Bronchial epithelial cell (primary cell): ENCODE measurements around the gene TOMT. TPM values are rescaled to one million over a fixed set of nuclear protein-coding genes. Genes with fewer than 3 reads are reported as not detected.

Experiments used
- DNase-seq: peaks from one replicate; pipeline ENCODE4 v3.0.0-alpha.2; 2010; ENCODE audit warnings: low read depth
- FAIRE-seq: peaks from 2 replicates; lab custom pipeline; 2011; peaks lifted over from hg19 to GRCh38; lab: Jason Lieb, UNC
- H3K27me3 ChIP-seq: 2 replicates; pipeline ENCODE4 v1.5.1; 2011; ENCODE audit warnings: low read length; ENCODE audit not compliant: control insufficient read depth, insufficient read depth
- H3K36me3 ChIP-seq: 2 replicates; pipeline ENCODE4 v1.5.1; 2011; ENCODE audit warnings: low read length; ENCODE audit not compliant: control insufficient read depth, insufficient read depth
- H3K4me3 ChIP-seq: 2 replicates; pipeline ENCODE4 v1.5.1; 2011; ENCODE audit warnings: mild to moderate bottlenecking, low read depth, low read length, control low read depth
- CTCF ChIP-seq: IDR thresholded peaks from 2 replicates; pipeline ENCODE4 v1.5.1; 2011; ENCODE audit warnings: mild to moderate bottlenecking, moderate library complexity, low read length, control low read depth, inconsistent platforms; ENCODE audit not compliant: insufficient read depth, severe bottlenecking
- total RNA-seq: library from RNA; depleted of rRNA; stranded (reverse); fragments of >200 nt; gene quantifications from 2 replicates; pipeline ENCODE4 v1.2.1, GENCODE V29; 2014

The TOMT gene
- total RNA-seq, 1 donor from 2014 or later, result not detected

- Histone ChIP-seq H3K27me3 (no peaks in the 10 kb centered on the region), H3K36me3 (peaks cover 2% of the 10 kb centered on the region), H3K4me3 (peak overlapping the region; percentile 67)
- TF ChIP-seq CTCF, result no peak
- FAIRE-seq (no peak), DNase-seq (peak; percentile 90)
Measured at GRCh38 chr11:72112978-72113808, 7.5 kb downstream of the TOMT start.

- peak; percentile 89 for DNase-seq
- no peak for FAIRE-seq
- Histone ChIP-seq H3K36me3 (peaks cover 2% of the 10 kb centered on the region), H3K27me3 (no peaks in the 10 kb centered on the region), H3K4me3 (no peak overlapping the region)
- no peak for TF ChIP-seq CTCF
Measured at GRCh38 chr11:72114570-72114969, 8.8 kb downstream of the TOMT start.

- DNase-seq, result no peak
- no peak overlapping the region for H3K4me3 ChIP-seq
- no peaks in the 10 kb centered on the region for H3K27me3 ChIP-seq
- TF ChIP-seq CTCF, result no peak
- FAIRE-seq, result no peak
- H3K36me3 ChIP-seq, result peaks cover 1% of the 10 kb centered on the region
Measured at GRCh38 chr11:72116019-72116755, 10.5 kb downstream of the TOMT start.

GRCh38 chr11:72119198-72119597 lies 13.5 kb downstream of the TOMT start:
- TF ChIP-seq CTCF, result no peak
- Histone ChIP-seq H3K27me3 (no peaks in the 10 kb centered on the region), H3K36me3 (peaks cover 1% of the 10 kb centered on the region), H3K4me3 (no peak overlapping the region)
- FAIRE-seq (no peak), DNase-seq (no peak)

GRCh38 chr11:72120930-72121329 lies 15.2 kb downstream of the TOMT start:
- no peak for TF ChIP-seq CTCF
- FAIRE-seq, result no peak
- no peak for DNase-seq
- peaks cover 1% of the 10 kb centered on the region for H3K36me3 ChIP-seq
- H3K27me3 ChIP-seq, result no peaks in the 10 kb centered on the region
- no peak overlapping the region for H3K4me3 ChIP-seq
